ENCODE results near the gene DAPK1.

DNA sequence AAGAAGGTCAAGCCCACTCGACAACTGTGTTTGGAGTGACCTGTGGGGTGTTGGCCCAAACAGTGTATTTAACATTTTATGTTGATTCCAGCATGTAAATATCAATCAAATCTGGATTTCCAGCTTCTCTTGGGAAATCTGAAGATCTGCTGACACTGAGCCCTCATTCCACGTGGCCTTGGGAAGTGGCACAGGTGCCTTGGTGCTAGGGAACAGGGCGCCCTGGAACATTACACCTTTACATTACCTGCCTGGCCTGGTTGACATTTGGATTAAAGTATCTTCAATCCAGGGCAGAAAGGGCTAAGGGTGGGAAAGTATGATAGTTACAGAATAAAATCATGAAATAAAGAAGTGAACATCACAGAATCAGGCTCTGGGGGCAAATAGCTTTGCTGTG lies 143.4 kb downstream of the DAPK1 start:
- TF ChIP-seq, protein P1, sequence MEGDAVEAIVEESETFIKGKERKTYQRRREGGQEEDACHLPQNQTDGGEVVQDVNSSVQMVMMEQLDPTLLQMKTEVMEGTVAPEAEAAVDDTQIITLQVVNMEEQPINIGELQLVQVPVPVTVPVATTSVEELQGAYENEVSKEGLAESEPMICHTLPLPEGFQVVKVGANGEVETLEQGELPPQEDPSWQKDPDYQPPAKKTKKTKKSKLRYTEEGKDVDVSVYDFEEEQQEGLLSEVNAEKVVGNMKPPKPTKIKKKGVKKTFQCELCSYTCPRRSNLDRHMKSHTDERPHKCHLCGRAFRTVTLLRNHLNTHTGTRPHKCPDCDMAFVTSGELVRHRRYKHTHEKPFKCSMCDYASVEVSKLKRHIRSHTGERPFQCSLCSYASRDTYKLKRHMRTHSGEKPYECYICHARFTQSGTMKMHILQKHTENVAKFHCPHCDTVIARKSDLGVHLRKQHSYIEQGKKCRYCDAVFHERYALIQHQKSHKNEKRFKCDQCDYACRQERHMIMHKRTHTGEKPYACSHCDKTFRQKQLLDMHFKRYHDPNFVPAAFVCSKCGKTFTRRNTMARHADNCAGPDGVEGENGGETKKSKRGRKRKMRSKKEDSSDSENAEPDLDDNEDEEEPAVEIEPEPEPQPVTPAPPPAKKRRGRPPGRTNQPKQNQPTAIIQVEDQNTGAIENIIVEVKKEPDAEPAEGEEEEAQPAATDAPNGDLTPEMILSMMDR (IDR thresholded peaks at IDR 0.05; ENCODE audit: insufficient read depth, low read depth, low read length), result no peak
- no peak for TF ChIP-seq EZH2 (IDR thresholded peaks at IDR 0.05; ENCODE audit: insufficient read depth, low read length)
